Measurements from ENCODE around the gene KLK14. TPM values are rescaled to one million over a fixed set of nuclear protein-coding genes. Genes with fewer than 3 reads are reported as not detected.

KLK14 gene
- total RNA-seq, 1 donor from 2014 or later, result not detected

DNA sequence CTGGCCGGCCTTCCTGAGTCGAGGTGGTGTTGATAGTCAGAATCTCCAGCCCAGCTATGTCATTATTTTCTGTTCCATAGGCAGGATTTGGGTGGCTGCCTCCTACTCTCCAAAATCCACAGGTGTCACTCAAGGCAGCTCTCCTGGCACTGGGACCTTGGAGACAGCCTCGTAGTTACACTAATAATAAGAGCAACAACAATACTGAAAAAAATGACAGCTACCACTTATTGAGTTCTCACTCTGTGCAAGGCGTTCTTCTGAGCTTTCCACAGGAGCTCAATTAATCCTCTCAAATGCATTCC is 35.7 kb downstream of the KLK14 start:
- no peak for DNase-seq (ENCODE audit: low read depth)

DNA sequence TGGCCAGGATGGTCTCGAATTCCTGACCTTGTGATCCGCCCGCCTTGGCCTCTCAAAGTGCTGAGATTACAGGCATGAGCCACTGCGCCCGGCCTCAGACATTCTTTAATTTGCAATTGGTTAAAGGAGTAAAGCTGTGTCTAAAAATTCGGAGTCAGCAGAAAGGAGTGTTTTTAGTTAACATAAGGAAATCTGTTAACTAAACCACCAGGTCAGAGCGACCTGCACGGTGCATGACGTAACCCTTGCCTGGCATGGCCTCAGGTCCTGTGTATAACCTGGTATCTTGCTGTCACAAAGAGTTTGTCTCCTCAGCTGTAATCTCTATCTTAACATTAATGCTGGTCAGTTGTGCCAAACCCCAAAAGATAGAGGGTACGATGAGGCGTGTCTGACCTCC is 38.4 kb downstream of the KLK14 start:
- no peak for DNase-seq (ENCODE audit: low read depth)

DNA sequence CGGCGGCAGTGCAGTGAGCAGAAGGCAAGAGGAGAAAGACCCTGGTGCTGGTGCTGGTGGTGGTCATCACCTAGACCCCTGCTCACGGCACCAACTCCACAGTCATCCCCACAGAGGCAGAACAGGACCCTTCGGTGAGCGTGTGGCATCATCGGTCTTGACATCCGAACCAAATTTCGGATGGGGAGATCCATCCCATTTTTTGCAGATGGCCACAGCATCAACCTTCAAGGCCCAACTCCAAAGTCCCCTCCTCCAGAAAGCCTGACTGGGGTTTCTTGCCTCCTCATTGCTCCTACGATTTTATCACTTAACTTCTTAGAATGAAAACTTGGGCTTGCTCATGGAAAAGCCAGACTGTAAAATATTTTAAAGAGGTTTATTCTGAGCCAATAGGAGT is 39.2 kb downstream of the KLK14 start:
- DNase-seq (ENCODE audit: low read depth), result no peak

DNA sequence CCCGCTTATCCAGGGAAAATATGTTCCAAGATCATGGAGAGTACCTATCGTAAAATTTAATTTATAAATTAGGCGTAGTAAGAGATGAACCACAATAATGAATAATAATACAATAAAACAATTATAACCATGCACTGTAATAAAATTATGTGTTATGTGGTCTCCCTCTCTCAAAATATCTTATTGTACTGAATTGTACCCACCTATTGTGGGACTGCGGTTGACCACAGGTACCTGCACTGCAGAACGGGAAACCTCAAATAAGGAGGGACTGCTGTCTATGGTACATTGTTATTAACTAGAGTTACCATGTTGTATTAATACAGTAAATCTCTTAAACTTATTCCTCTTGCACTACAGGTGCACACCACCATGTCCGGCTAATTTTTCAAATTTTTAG is 42.5 kb downstream of the KLK14 start:
- DNase-seq (ENCODE audit: low read depth), result no peak

DNA sequence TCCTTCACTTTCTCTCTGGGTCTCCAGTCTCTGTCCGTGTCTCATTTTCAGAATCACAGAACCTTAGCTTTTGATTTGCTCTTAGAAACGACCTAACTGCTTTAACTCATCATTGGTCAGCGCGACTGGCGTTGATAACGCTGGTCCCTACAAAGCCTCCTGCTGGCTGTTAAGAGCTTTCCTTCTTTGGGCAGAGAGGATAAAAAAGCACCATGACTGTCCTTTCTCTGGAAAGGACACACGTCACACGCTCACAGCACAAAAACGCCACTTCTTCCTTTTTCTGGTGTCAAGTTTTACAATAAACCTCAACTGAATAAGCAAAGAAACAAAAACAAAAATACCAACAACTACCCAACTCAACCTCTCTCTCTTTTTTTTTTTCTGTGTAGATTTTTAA is 46.2 kb downstream of the KLK14 start:
- no peak for DNase-seq (ENCODE audit: low read depth)

DNA sequence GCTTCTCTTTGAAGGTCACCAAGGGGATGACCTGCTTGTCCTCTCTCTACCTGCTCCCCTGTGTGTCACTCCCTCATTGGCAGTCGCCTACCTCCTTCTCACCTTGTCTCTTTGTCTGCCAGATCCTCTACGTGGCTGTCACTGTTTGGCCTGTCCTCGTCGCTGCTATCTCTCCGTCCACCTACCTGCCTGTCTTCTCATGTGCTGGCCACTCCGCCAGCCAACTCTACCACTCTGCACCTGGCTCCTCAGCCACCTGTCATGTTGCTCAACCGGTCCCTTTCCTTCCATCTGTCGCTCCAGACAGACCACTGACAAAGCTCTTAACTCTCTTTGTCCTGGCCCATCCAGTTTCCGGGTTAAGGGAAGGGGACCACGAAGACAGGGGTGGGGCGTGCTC is 48.0 kb downstream of the KLK14 start, which contains the start of gene KLK12:
Gene KLK12, minus strand, starts transcription at position 299 of the 400 bp plus-strand sequence. CDS start 381 bp downstream, outside the sequence.
- no peak for DNase-seq (ENCODE audit: low read depth)

DNA sequence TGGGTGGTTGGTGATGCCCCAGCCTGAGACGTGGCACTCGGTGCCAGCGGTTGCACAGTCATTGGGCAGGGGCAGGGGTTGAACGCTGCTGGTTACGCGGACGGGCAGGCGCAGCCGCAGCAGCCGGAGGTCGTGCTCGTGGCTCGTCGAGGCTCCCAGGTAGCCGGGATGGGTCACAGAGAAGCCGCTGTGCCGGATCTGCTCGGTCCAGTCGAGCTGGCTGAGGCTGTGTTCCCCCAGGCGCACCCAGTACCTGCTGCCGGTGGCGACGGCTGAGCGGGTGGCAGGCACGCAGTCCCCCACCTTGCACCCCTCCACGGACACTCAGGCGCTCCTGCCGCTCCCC is 50.8 kb downstream of the KLK14 start:
- DNase-seq (ENCODE audit: low read depth), result no peak

DNA sequence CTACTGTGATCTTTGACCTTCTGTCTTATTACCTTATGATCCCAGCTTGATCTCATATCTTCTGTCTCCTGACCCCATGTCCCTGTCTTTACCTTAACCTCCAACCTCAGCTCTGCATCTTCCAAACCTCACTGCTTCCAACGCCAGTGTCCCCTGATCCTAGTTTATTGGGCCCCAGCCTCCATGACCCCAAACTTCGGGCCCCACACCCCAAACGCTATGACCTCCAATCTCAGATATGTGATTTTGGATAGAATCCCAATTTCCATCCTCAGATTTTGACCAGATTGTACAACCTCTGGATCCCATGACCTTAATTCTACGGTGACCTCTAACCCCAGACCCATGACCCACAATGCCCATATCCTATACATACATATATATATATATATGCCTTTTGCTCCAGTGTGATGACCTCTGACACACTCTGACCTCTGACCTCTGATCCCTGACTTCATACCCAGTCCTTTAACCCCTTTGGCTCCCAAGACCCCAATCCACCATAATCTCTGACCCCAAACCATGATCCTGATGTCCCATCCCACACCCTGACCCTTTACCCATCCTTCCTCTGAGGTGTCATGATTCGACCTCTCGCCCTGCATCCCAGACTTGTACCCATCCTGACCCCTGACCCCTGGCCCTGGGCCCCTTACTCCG is 51.3 kb downstream of the KLK14 start:
- DNase-seq (ENCODE audit: low read depth), result no peak

DNA sequence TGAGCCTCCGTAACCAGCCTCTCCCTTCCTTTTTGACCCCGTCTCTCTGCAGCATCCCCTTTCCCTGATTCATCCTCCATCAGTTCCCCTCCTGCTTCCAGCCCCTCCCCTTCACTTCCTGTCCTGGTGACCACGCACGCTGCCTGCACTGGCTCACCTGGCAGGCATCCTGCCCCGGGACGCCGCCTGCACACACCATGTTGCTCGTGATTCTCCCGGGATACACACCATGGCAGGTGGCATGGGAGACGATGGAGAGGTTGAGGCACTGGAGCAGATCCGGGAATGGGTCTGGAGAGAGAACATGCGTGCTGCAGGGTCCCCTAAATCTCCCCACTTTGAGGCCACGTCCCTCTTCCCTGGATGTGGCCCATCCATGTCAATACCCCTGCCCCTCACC is 52.1 kb downstream of the KLK14 start:
- no peak for DNase-seq (ENCODE audit: low read depth)

DNA sequence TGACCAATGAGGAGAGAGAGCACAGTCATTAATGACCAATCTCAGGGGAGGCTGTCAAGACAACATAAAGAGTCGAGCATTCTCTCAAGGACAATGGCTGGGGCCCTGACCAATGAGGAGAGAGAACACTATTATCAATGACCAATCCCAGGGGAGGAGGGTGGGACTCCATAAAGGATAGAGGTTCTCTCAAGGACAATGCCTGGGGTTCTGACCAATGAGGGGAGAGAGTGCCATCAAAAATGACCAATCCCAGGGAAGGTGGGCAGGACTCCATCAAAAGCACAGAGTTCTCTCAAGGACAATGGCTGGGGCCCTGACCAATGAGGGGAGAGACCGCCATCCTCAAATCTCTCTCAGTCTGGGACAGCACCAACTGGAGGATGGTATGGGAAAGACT is 53.0 kb downstream of the KLK14 start:
- no peak for DNase-seq (ENCODE audit: low read depth)

Other genes starting within 250 kb of the KLK14 start
- gene KLK15, start 249.3 kb downstream of the KLK14 start, total RNA-seq, result not detected in 2 replicates
- gene KLK3, start 228.0 kb downstream of the KLK14 start, total RNA-seq, result not detected in 2 replicates
- gene KLK2, start 209.4 kb downstream of the KLK14 start, total RNA-seq, result not detected in 2 replicates
- gene KLK4, start 171.5 kb downstream of the KLK14 start, total RNA-seq, result not detected in 2 replicates
- not detected in 2 replicates for gene KLK5, start 129.8 kb downstream of the KLK14 start, total RNA-seq
- not detected in 2 replicates for gene KLK6, start 113.3 kb downstream of the KLK14 start, total RNA-seq
- not detected in 2 replicates for gene KLK7, start 99.0 kb downstream of the KLK14 start, total RNA-seq
- not detected in 2 replicates for gene KLK8, start 81.3 kb downstream of the KLK14 start, total RNA-seq
- not detected in 2 replicates for gene KLK10, start 63.2 kb downstream of the KLK14 start, total RNA-seq
- gene KLK11, start 56.3 kb downstream of the KLK14 start, total RNA-seq, result not detected in 2 replicates
- gene KLK12, start 47.9 kb downstream of the KLK14 start, total RNA-seq, result not detected in 2 replicates
- not detected in 2 replicates for gene KLK13, start 17.8 kb downstream of the KLK14 start, total RNA-seq
- 16.2 and 17.8 TPM in 2 replicates for gene CTU1, start 25.5 kb upstream of the KLK14 start, total RNA-seq
- gene SIGLEC9, start 42.0 kb upstream of the KLK14 start, total RNA-seq, result not detected in 2 replicates
- not detected in 2 replicates for gene SIGLEC7, start 59.4 kb upstream of the KLK14 start, total RNA-seq
- gene CD33, start 142.2 kb upstream of the KLK14 start, total RNA-seq, result 0.21 TPM in 1 of 2 replicates, not detected in the other
- not detected in 2 replicates for gene SIGLECL1, start 168.2 kb upstream of the KLK14 start, total RNA-seq
- gene IGLON5, start 228.8 kb upstream of the KLK14 start, total RNA-seq, result not detected in 2 replicates